Fibroblast of mammary gland (primary cell): ENCODE results near the gene NDP.

Experiments
- DNase-seq: peaks from one replicate; pipeline ENCODE4 v3.0.0-alpha.2; 2010; ENCODE audit warnings: low read depth
- H3K4me3 ChIP-seq: 2 replicates; pipeline ENCODE4 v1.5.1; 2011; ENCODE audit warnings: low read depth, mild to moderate bottlenecking, low read length, moderate library complexity; ENCODE audit not compliant: control insufficient read depth
- TF ChIP-seq, protein P1 (sequence below): conservative IDR thresholded peaks from 2 replicates; pipeline ENCODE4 v1.5.1; 2011; ENCODE audit warnings: low read depth, low read length, inconsistent platforms; ENCODE audit not compliant: control insufficient read depth, insufficient read depth

Gene NDP

DNA sequence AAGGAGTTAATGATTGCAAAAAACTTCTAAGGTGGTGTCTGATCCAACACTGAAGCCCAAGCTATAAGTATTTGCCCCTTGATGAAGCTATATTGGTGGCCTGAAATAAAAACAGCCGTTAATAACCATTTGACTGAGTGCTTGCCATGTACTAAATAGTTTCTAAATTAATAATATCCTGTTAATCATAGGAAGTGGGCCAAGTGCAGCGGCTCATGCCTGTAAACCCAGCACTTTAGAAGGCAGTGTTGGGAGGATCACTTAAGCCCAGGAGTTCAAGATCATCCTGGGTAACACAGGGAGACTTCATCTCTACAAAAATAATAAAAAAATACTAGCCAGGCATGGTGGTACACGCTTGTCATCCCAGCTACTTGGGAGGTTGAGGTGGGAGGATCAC lies 8.3 kb downstream of the NDP start:
- TF ChIP-seq, protein P1, sequence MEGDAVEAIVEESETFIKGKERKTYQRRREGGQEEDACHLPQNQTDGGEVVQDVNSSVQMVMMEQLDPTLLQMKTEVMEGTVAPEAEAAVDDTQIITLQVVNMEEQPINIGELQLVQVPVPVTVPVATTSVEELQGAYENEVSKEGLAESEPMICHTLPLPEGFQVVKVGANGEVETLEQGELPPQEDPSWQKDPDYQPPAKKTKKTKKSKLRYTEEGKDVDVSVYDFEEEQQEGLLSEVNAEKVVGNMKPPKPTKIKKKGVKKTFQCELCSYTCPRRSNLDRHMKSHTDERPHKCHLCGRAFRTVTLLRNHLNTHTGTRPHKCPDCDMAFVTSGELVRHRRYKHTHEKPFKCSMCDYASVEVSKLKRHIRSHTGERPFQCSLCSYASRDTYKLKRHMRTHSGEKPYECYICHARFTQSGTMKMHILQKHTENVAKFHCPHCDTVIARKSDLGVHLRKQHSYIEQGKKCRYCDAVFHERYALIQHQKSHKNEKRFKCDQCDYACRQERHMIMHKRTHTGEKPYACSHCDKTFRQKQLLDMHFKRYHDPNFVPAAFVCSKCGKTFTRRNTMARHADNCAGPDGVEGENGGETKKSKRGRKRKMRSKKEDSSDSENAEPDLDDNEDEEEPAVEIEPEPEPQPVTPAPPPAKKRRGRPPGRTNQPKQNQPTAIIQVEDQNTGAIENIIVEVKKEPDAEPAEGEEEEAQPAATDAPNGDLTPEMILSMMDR = no peak
- no peak overlapping the region for H3K4me3 ChIP-seq
- peak; percentile 64 for DNase-seq

DNA sequence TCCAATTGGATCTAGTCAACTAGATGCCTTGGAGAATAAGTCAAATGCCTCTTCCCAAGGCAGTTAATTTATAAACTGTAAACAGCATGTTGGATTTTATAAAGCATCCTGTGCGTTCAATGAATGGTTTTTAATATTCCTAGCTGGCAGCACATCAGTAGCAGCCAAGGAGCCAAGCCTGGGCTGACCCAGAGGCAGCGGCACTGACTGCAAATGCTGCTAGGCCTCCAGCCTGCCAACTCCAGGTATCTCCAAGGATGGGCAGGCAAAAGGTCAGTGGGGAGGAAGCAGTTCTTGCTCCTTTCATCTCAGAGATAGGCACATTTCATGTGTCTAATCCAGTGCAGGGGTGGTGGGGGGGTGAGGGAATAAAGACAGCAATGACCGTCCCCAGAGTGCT lies 9.5 kb downstream of the NDP start:
- DNase-seq = no peak
- H3K4me3 ChIP-seq = no peak overlapping the region
- TF ChIP-seq, protein P1 = no peak

DNA sequence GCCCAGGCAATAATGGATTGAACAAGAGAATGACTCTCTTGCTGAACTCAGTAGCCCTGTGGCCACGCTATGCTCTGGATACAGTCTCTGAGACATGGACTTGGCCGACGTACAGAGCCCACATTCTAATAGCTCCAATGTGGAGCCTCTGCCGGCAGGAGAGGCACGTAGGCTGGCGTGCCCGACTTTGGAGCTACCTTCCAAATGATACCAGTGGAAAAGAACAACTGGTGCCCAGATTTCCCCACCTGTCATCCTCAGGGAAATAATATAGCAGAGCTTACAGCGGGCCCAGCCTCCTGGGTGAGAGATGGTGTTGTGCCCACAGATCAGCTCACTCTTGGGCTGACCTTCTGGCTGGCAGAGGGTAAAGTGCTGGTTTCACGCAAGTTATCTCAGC lies 10.6 kb downstream of the NDP start:
- TF ChIP-seq, protein P1 = no peak
- DNase-seq = peak; percentile 19
- H3K4me3 ChIP-seq = no peak overlapping the region

DNA sequence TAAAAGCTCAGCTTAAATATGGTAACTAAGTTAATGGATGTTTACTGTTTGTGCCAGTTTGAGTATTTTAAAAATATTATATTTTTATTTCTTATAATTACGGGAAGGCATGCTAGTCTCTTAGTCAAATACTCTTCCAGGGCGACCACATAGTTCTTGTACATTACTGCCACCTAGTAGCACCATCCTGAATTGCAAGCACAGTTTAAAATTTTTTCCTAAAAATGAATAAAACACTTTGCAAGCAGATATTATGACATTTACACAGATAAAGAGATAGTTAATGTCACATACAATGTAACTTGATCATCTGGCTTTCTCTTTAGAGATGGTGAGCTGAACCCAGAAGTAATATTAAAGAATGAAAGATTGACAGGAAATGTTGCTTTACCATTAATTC lies 11.5 kb downstream of the NDP start:
- no peak overlapping the region for H3K4me3 ChIP-seq
- no peak for DNase-seq
- TF ChIP-seq, protein P1 = peak; percentile 35

DNA sequence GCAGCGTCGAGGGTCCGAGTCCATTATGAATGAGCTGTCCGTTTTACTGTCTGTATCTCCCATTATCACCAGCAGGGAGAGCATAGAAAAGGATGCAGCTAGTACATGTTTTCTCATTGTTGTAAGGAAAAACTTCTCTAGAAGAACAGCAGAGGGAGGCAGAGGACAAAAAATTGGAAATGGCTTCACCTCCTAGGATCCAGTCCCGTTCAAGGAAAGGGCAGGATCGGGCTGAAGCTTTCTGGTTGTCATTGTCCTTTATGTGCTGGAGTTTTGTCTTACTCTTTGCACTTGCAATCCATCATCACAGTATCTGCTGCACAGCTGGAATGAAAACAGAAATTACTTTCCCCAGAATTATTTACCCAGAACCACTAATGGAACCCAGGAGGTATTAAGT lies 14.7 kb downstream of the NDP start:
- TF ChIP-seq, protein P1 = peak; percentile 87
- DNase-seq = peak; percentile 90
- no peak overlapping the region for H3K4me3 ChIP-seq

DNA sequence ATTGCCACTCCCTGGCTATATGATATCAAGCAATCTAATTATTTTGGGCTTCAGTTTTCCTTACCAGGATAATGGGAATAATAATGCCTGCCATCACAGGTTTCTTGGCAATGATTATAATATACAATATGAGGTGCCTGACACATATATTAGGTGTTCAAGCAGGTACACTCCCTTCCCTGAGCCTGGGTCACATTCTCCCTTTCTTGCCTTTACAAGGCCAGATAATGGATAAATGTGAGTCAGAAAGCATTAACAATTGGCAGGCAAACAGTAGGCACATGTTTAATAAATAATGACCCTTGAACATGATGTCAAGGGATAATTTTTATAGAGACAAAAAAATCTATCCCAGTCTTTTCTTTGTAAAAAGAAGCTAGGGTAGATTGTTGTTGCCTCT lies 17.2 kb downstream of the NDP start:
- no peak overlapping the region for H3K4me3 ChIP-seq
- TF ChIP-seq, protein P1 = no peak
- DNase-seq = no peak

DNA sequence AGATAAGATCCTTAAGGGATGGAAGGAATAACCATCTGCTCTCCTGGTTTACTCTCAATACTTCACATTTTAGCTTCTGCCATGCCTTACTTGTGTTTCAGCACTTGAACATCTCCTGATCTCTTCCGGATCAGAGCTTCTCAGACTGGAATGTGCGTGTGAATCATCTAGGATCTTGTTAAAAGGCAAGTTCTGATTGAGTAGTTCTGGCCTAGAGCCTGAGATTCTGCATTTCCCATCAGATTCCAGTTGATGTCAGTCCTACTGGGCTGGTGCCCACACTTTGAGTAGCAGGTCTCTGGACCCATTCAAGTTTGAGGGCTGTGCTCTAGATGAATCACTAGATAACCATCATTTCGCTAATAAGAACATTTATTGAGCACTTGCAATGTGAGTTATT lies 20.0 kb downstream of the NDP start:
- no peak overlapping the region for H3K4me3 ChIP-seq
- TF ChIP-seq, protein P1 = no peak
- DNase-seq = peak; percentile 66
